Measurements from ENCODE around the gene COX14.
"Not testable (repeated sequence)": the region's sequence is repeated elsewhere in the genome, so short reads cannot be mapped to it uniquely, and the experiment has no call there.

The COX14 gene

GRCh38 chr12:50107416-50108268, 4.4 kb upstream of the COX14 start:
- no peak for DNase-seq (ENCODE audit: low read depth)

- no peak for DNase-seq (ENCODE audit: low read depth)
Measured at GRCh38 chr12:50109319-50109718, 2.7 kb upstream of the COX14 start.

DNA sequence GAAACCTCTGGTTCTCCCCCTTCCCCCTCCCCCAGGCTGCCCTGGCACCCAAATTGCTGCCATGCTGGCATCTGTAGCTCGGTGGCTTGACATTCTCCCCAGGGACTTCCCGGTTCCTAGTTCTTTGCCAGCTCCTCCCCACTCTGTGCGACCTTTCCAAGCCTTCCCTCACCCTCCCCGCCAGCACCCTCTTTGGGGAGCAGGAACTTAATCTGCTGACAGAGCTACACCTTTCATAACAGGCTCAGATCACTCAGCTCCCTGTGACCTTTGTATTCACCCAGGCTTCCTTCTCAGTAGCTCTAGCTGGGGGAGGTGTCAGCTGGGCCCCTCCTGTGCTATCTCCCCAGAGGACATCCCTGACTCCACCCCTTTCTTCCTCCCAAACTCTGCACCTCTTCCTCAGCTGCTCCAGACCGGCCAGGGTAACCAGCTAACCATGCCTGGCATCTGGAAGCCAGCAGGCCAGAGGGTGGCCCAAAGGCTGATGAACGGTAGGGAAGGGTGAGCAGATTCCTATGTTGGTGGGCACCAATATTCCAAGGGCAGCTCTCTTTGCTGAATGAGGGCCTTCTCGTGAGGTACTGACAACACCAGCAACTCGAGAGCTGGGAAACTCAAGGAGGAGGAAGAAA, 1.8 kb upstream of the COX14 start:
- peak; percentile 44 for DNase-seq (ENCODE audit: low read depth)

DNA sequence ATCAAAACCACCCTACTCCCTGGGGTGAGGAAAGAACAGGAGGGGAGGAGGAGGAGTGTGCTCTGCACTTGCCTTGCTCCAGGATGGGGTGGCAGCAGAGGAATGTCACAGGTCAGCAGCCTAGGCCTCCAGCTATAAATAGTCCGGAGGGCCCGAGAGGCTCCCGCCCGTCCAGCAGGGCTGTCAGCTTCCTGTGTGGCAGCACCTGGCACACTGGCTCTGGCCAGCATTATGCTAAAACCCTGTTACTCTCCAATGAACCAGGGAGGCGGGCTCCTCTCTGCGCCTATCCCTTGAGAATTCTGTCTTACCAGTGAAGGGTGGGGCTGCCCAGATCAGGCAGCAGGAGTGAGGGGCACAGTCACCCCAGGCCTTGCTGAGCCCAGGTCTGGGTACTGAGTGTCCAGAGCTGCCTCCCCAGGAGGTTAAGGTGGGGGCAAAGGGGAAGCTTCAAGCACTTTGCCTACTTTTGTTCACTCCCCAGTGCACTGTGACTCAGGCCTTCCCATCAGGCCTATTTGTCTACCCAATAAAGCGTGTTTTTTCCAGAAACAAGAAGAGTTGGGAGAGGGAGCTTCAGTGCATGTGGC, 1.2 kb upstream of the COX14 start:
- peak; percentile 75 for DNase-seq (ENCODE audit: low read depth)

GRCh38 chr12:50111395-50111692, 692 bp upstream of the COX14 start:
- no peak for DNase-seq (ENCODE audit: low read depth)

- peak; percentile 67 for DNase-seq (ENCODE audit: low read depth)
Measured at GRCh38 chr12:50112456-50113218, 601 bp downstream of the COX14 start.

- DNase-seq (ENCODE audit: low read depth) = no peak
Measured at GRCh38 chr12:50117057-50117622, 5.1 kb downstream of the COX14 start.

- no peak for DNase-seq (ENCODE audit: low read depth)
Measured at GRCh38 chr12:50119387-50119786, 7.4 kb downstream of the COX14 start.

DNA sequence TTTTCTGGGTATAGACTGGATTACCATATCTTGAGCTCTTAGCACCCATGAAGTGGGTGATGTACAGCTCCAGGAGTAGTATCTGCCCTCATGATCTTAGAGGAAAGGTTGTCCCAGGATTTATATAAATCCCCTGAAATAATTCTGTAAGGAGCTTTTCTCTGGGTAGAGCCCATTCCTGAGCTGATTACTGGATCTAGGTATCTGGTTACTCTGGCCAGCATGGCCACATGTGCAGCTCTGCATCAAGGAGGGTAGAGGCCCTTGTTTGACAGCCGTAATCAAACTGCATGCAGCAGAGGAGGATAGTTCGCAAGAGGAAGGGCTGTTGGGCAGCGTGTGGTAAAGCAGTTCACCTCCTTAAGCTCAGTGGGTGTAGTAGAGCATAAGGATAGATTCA, 8.5 kb downstream of the COX14 start:
- DNase-seq (ENCODE audit: low read depth) = no peak

DNA sequence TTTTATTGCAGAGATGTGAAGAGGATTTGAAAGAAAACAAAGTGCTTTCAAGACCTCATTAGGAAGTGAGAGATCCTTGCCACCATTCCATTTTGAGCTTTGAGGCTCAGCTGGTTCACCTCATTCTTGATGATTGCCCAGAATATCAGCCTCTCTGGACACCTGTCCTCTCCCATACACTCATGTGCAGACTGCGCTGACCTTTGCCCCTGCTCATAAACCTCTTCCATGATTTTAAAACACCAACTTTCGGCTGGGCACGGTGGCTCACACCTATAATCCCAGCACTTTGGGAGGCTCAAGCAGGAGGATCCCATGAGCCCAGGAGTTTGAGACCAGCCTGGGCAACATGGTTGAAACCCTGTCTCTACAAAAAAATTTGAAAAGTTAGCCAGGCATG, 8.9 kb downstream of the COX14 start:
- DNase-seq (ENCODE audit: low read depth) = no peak

- DNase-seq (ENCODE audit: low read depth) = no peak
Measured at GRCh38 chr12:50121641-50122040, 9.6 kb downstream of the COX14 start.

DNA sequence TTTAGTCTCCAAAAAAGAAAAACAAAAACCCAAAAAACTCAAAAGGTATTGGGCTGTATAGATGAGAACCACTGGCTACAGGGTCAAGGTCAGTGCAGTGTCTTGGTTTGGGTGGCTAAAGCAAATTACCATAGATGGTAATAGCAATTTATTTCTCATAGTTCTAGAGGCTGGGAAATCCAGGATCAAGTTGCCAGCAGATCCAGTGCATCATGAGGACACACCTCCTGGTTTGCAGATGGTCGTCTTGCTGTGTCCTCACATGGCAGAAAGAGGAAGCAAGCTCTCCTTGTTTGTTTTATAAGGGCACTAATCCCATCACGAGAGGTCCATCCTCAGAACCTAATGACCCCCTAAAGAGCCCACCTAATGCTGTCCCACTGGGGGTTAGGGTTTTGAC, 11.2 kb downstream of the COX14 start:
- peak; percentile 28 for DNase-seq (ENCODE audit: low read depth)

DNA sequence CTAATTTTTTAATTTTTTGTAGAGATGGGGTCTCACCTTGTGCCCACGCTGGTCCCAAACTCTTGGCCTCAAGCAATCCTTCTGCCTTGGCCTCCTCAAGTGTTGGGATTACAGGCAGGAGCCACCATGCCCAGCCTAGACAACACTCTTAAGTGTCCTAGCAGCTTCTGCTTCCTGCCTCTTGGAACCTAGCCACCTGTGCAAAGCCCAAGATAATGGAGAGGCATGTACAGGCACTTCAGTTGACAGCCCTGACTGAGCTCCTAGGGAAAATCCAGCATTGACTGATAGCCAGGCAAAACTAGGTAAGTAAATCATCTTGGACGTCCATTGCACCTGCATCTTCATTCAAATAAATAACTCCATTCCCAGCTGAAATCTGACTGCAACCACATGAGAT, 15.5 kb downstream of the COX14 start:
- DNase-seq (ENCODE audit: low read depth) = no peak

- DNase-seq (ENCODE audit: low read depth) = no peak
Measured at GRCh38 chr12:50129290-50129689, 17.3 kb downstream of the COX14 start.

- no peak for DNase-seq (ENCODE audit: low read depth)
Measured at GRCh38 chr12:50132505-50133135, 20.6 kb downstream of the COX14 start.

DNA sequence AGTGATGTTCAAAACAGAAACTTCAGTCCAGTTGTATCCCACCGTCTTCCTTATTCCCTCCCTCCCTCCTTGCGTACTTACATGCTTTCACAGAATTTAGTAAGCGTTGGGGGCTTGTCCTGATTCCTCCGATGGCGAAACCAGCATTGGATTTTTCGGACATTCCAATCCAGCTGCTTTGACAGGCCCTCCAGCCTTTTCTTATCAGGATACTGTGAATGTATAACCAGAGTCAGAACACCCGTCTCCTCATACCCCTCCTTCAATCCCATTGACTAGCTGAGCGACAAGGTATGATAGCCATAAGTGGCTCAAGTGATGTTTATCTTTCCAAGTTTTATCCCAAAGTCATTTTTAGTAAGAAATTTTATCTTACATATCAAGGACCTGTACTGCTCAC, 31.0 kb downstream of the COX14 start:
- no peak for DNase-seq (ENCODE audit: low read depth)

DNA sequence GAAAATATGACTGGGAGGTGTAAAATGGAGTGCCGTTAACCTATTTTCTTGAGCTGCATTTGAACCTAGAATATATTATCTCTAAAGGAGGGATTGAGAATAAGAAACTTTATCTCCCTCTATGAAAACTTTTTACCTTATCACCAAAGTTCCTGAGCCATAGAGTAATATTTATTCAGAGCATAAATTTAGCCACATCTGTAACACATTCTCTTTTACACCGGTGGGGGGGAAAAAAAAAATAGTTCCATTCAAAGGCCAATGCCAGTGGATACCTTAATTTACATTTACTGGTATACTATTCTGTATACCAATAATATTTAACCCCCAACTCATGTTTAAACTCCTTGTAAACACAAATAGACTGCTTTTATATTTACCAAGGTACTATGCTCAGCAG, 33.4 kb downstream of the COX14 start:
- DNase-seq (ENCODE audit: low read depth) = no peak

GRCh38 chr12:50147281-50147680, 35.2 kb downstream of the COX14 start:
- DNase-seq (ENCODE audit: low read depth) = no peak

DNA sequence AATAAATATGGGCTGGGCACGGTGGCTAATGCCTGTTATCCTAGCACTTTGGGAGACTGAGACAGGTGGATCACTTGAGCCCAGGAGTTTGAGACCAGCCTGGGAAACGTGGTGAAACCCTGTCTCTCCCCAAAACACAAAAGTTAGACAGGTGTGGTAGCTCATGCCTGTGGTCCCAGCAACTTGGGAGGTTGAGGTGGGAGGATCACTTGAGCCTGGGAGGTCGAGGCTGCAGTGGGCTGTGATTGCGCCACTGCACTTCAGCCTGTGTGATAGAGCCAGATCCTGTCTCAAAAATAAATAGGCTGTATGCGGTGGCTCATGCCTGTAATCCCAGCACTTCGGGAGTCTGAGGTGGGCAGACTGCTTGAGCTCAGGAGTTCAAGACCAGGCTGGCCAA, 36.0 kb downstream of the COX14 start:
- not testable (repeated sequence) for DNase-seq (ENCODE audit: low read depth)

GRCh38 chr12:50149311-50149710, 37.3 kb downstream of the COX14 start:
- DNase-seq (ENCODE audit: low read depth) = no peak

- peak; percentile 32 for DNase-seq (ENCODE audit: low read depth)
Measured at GRCh38 chr12:50151047-50151687, 39.1 kb downstream of the COX14 start.
